CD4-positive, alpha-beta T cell treated with Interleukin-6 for 4 hours (primary cell): Measurements from ENCODE around the gene MLIP.

ENCODE experiments used
- DNase-seq: peaks from one replicate; pipeline ENCODE4 v3.0.0-alpha.2; 2020; ENCODE audit warnings: mixed read lengths

Gene MLIP

GRCh38 chr6:54098450-54099044 lies 12.7 kb upstream of the MLIP start:
- DNase-seq = no peak

- no peak for DNase-seq
Observed at GRCh38 chr6:54099225-54099624, 12.0 kb upstream of the MLIP start.

GRCh38 chr6:54100411-54101006 lies 10.7 kb upstream of the MLIP start:
- no peak for DNase-seq

- no peak for DNase-seq
Observed at GRCh38 chr6:54102238-54102637, 9.0 kb upstream of the MLIP start.

GRCh38 chr6:54103497-54103896 lies 7.7 kb upstream of the MLIP start:
- no peak for DNase-seq

- DNase-seq = no peak
Observed at GRCh38 chr6:54106727-54107126, 4.5 kb upstream of the MLIP start.

GRCh38 chr6:54107470-54108090 lies 3.7 kb upstream of the MLIP start:
- DNase-seq = no peak

- DNase-seq = no peak
Observed at GRCh38 chr6:54108271-54108670, 3.0 kb upstream of the MLIP start.

GRCh38 chr6:54109586-54109985 lies 1.7 kb upstream of the MLIP start:
- DNase-seq = no peak

GRCh38 chr6:54112151-54112650 lies 958 bp downstream of the MLIP start:
- no peak for DNase-seq

- DNase-seq = no peak
Observed at GRCh38 chr6:54114991-54115390, 3.7 kb downstream of the MLIP start.

- DNase-seq = no peak
Observed at GRCh38 chr6:54115966-54116365, 4.7 kb downstream of the MLIP start.

- no peak for DNase-seq
Observed at GRCh38 chr6:54118117-54118516, 6.9 kb downstream of the MLIP start.

GRCh38 chr6:54125493-54125892 lies 14.2 kb downstream of the MLIP start:
- DNase-seq = no peak

- no peak for DNase-seq
Observed at GRCh38 chr6:54130179-54130578, 18.9 kb downstream of the MLIP start.

- no peak for DNase-seq
Observed at GRCh38 chr6:54132587-54132986, 21.3 kb downstream of the MLIP start.

GRCh38 chr6:54133186-54133585 lies 21.9 kb downstream of the MLIP start:
- no peak for DNase-seq

GRCh38 chr6:54134935-54135334 lies 23.7 kb downstream of the MLIP start:
- DNase-seq = no peak

GRCh38 chr6:54135665-54136369 lies 24.6 kb downstream of the MLIP start:
- DNase-seq = no peak

- no peak for DNase-seq
Observed at GRCh38 chr6:54138795-54139194, 27.6 kb downstream of the MLIP start.

GRCh38 chr6:54140811-54141210 lies 29.6 kb downstream of the MLIP start:
- no peak for DNase-seq

GRCh38 chr6:54142889-54143519 lies 31.8 kb downstream of the MLIP start:
- DNase-seq = no peak

- no peak for DNase-seq
Observed at GRCh38 chr6:54151861-54152260, 40.6 kb downstream of the MLIP start.
